ENCODE measurements around the gene DYNAP.

The DYNAP gene

GRCh38 chr18:54630963-54631362 is 39.9 kb downstream of the DYNAP start:
- in situ Hi-C loops (cut with HindIII; ENCODE audit: low sequenced_read_pairs), result no loop called here

GRCh38 chr18:54636217-54636616 is 45.2 kb downstream of the DYNAP start:
- in situ Hi-C loops (cut with HindIII; ENCODE audit: low sequenced_read_pairs), result no loop called here

GRCh38 chr18:54641734-54642133 is 50.7 kb downstream of the DYNAP start:
- in situ Hi-C loops (cut with HindIII; ENCODE audit: low sequenced_read_pairs), result no loop called here

- in situ Hi-C loops (cut with HindIII; ENCODE audit: low sequenced_read_pairs), result no loop called here
These were observed 56.1 kb downstream of the DYNAP start for GRCh38 chr18:54647176-54647575.
